ENCODE measurements around the gene TSPAN18.

DNA sequence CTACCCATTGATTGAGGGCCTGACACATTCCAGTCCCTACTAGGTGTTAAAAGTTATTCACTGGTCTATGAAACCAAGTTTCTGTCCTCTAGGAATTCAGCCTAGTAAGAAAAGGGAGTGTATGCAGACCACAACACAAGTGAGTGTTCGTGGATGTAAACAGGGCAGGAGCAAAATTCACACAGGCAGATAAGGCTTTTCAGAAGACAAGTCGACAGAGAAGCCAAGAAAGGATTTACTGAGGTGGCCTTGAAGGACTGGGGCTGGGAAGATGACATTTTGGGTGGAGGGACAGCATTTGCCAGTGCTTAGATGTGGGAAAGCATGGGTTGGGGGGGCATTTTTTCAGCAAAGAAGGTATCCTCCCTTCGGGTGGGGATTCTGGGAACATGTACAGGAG is 76.2 kb downstream of the TSPAN18 start:
- TF ChIP-seq, protein P1, sequence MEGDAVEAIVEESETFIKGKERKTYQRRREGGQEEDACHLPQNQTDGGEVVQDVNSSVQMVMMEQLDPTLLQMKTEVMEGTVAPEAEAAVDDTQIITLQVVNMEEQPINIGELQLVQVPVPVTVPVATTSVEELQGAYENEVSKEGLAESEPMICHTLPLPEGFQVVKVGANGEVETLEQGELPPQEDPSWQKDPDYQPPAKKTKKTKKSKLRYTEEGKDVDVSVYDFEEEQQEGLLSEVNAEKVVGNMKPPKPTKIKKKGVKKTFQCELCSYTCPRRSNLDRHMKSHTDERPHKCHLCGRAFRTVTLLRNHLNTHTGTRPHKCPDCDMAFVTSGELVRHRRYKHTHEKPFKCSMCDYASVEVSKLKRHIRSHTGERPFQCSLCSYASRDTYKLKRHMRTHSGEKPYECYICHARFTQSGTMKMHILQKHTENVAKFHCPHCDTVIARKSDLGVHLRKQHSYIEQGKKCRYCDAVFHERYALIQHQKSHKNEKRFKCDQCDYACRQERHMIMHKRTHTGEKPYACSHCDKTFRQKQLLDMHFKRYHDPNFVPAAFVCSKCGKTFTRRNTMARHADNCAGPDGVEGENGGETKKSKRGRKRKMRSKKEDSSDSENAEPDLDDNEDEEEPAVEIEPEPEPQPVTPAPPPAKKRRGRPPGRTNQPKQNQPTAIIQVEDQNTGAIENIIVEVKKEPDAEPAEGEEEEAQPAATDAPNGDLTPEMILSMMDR (IDR thresholded peaks at IDR 0.05; ENCODE audit: insufficient read depth, low read depth, low read length), result no peak
- no peak for TF ChIP-seq EZH2 (IDR thresholded peaks at IDR 0.05; ENCODE audit: insufficient read depth, low read length)
